ENCODE measurements around the gene DVL3. TPM values are rescaled to one million over a fixed set of nuclear protein-coding genes. Genes with fewer than 3 reads are reported as not detected.

Gene DVL3
- 50.2 and 55.5 TPM in 2 replicates for total RNA-seq (2014; rRNA removed; shearing (Covaris generic))
- polyA plus RNA-seq (2016; fragmentation: Nextera tagmentation; extraction: Ambion mirVana): 25.6 and 33.5 TPM in 2 replicates
- long read RNA-seq, full-length matches to known transcripts: 6 of 8 reads
- long read RNA-seq, partial matches to known transcripts: 2 of 8 reads
- long read RNA-seq, other reads (novel, unspliced or antisense): 0 of 8 reads

- no peak for TF ChIP-seq STAT1 (IDR thresholded peaks at IDR 0.05; ENCODE audit: unreplicated experiment)
- no peak for TF ChIP-seq ZNF462 (CRISPR knock-in tag; IDR thresholded peaks at IDR 0.05)
- TF ChIP-seq NANOG (IDR thresholded peaks at IDR 0.05; ENCODE audit: borderline replicate concordance): no peak
- peak; percentile 48 for TF ChIP-seq POLR2AphosphoS5 (IDR thresholded peaks at IDR 0.05; ENCODE audit: low read depth)
- no peak for TF ChIP-seq ZNF331 (CRISPR knock-in tag; IDR thresholded peaks at IDR 0.05; ENCODE audit: low read depth)
- no peak for TF ChIP-seq CTCF (conservative IDR thresholded peaks at IDR 0.05; ENCODE audit: low read depth in 2 of 2)
- Histone ChIP-seq H3K4me3 (peak within 1 kb of the TSS; percentile 95), H3K9me2 (ENCODE audit: insufficient read depth) (no peaks in the 10 kb centered on the region), H3K4me2 (peak within 1 kb of the TSS; percentile 98), H3K79me2 (replicated peaks; ENCODE audit: insufficient read depth) (peaks cover 42% of the 10 kb centered on the region), H4K20me1 (replicated peaks; ENCODE audit: insufficient read depth) (0 out of 2 replicates have a peak, but pooled peaks cover 7% of the 10 kb centered on the region), H3K4me1 (ENCODE audit: insufficient read depth) (peaks cover 20% of the 10 kb centered on the region), H2AFZ (peak within 1 kb of the TSS; percentile 99), H3F3A (replicated peaks; ENCODE audit: low read depth) (peaks cover 18% of the 10 kb centered on the region), H3K36me3 (ENCODE audit: insufficient read depth) (no peaks in the 10 kb centered on the region; the same call in 1 of the 2 replicates), H3K27me3 (ENCODE audit: insufficient read depth) (no peaks in the 10 kb centered on the region), H3K27ac (ENCODE audit: low read depth) (peak within 1 kb of the TSS; percentile 93)
- Mint-ChIP-seq H3K9me3 (no peaks in the 10 kb centered on the region), H3K27ac (peak within 1 kb of the TSS; percentile 97), H3K27me3 (ENCODE audit: insufficient read depth, low read depth, poor library complexity) (peaks cover 10% of the 10 kb centered on the region), H3K4me3 (peak within 1 kb of the TSS; percentile 98), H3K4me1 (peaks cover 18% of the 10 kb centered on the region; the same call in 2 of the 3 replicates), H3K36me3 (ENCODE audit: low read depth) (peaks cover 4% of the 10 kb centered on the region)
- ATAC-seq (peak; percentile 62), DNase-seq (ENCODE audit: low spot score) (peak; percentile 70)
Measured at GRCh38 chr3:184154885-184155643, at the start of gene DVL3. Gene DVL3, plus strand, starts transcription at chr3:184155377. Its CDS starts 259 bp downstream, at chr3:184155636.
